ENCODE measurements around the gene TMEM165. TPM values are rescaled to one million over a fixed set of nuclear protein-coding genes. Genes with fewer than 3 reads are reported as not detected.

The TMEM165 gene
- polyA plus RNA-seq, 3 donors, result 77.4 to 96.4 (median 92.8) TPM

- Histone ChIP-seq H3K36me3 (replicated peaks in 1 of 2; ENCODE audit: control insufficient read depth in 1 of 2, insufficient read depth in 2 of 2, low read length in 2 of 2) (peaks cover 40 to 84% of the 10 kb centered on the region in 2 donors), H3K4me2 (replicated peaks; ENCODE audit: extremely low read depth, low read length, poor library complexity, severe bottlenecking) (no peak overlapping the region), H3K79me2 (ENCODE audit: insufficient read depth, low read length) (peaks cover 100% of the 10 kb centered on the region), H4K20me1 (ENCODE audit: insufficient read depth, low read length) (peaks cover 98% of the 10 kb centered on the region), H3K9ac (ENCODE audit: insufficient read depth, low read length, poor library complexity, severe bottlenecking) (no peak overlapping the region), H3K9me3 (replicated peaks in 1 of 2; ENCODE audit: control insufficient read depth in 1 of 2, insufficient read depth in 1 of 2, low read length in 2 of 2) (no peaks in the 10 kb centered on the region), H3K27me3 (ENCODE audit: control insufficient read depth in 2 of 2, insufficient read depth in 2 of 2, low read length in 2 of 2) (no peaks in the 10 kb centered on the region), H3K4me3 (replicated peaks in 1 of 3; ENCODE audit: low read depth in 2 of 3, low read length in 3 of 3) (no peak overlapping the region), H2AFZ (ENCODE audit: insufficient read depth, low read depth, low read length, poor library complexity, severe bottlenecking) (no peak overlapping the region), H3K4me1 (ENCODE audit: control insufficient read depth in 1 of 2, insufficient read depth in 2 of 2, low read length in 2 of 2) (no peaks in the 10 kb centered on the region), H3K27ac (ENCODE audit: low read depth in 1 of 2, low read length in 2 of 2) (peak overlapping the region in 1 of 2 donors; percentile 17)
- H3K4me3 Mint-ChIP-seq, result no peak overlapping the region
- no peaks in the 10 kb centered on the region for H3K27me3 Mint-ChIP-seq (ENCODE audit: low read depth in 3 of 3)
- peaks cover 46 to 49% of the 10 kb centered on the region in 2 donors for H3K36me3 Mint-ChIP-seq
- peak overlapping the region in 4 of 7 donors; percentile 5 to 87 (median 44) for H3K27ac Mint-ChIP-seq
- no peak for DNase-seq
- H3K9me3 Mint-ChIP-seq, result peaks cover 0 to 1% (median 0%) of the 10 kb centered on the region in 7 donors
- WGBS (ENCODE audit: insufficient coverage), result 86% methylated on average over 2 of the region's 3 CpGs
- TF ChIP-seq CTCF (IDR thresholded peaks at IDR 0.05), result no peak
- intact Hi-C loops (cut with micrococcal nuclease), result loop anchor here in 1 of 2 donors (10.0 kb wide), 1 partner anchor 448 kb away; the partner anchor contains the start of gene EXOC1
- H3K4me1 Mint-ChIP-seq, result peaks cover 16% of the 10 kb centered on the region
Observed at GRCh38 chr4:55407119-55407518, 11.4 kb downstream of the TMEM165 start.

DNA sequence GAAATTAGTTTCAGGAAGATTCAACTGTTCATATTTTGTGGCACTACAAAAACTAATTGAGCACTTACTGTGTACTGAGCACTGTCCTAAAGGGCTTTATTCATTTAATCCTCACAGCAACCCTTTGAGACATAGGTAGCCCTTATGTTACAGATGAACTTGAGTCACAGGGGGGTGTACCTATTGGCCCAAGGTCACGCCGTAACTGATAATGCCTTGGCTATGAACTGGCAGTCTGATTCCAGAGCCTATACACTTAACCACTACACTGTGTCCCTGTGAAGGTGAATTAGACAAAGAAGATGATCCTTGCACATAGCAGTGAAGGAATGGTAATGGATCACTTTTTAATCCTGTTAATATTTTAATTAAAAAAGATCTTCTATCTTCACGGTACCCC is 12.0 kb downstream of the TMEM165 start:
- peak overlapping the region in 1 of 7 donors; percentile 61 for H3K27ac Mint-ChIP-seq
- Histone ChIP-seq H2AFZ (ENCODE audit: insufficient read depth, low read depth, low read length, poor library complexity, severe bottlenecking) (no peak overlapping the region), H3K27ac (ENCODE audit: low read depth in 1 of 2, low read length in 2 of 2) (peak overlapping the region in 1 of 2 donors; percentile 13), H4K20me1 (ENCODE audit: insufficient read depth, low read length) (peaks cover 99% of the 10 kb centered on the region), H3K4me3 (replicated peaks in 1 of 3; ENCODE audit: low read depth in 2 of 3, low read length in 3 of 3) (no peak overlapping the region), H3K4me1 (ENCODE audit: control insufficient read depth in 1 of 2, insufficient read depth in 2 of 2, low read length in 2 of 2) (no peaks in the 10 kb centered on the region), H3K4me2 (replicated peaks; ENCODE audit: extremely low read depth, low read length, poor library complexity, severe bottlenecking) (no peak overlapping the region), H3K9ac (ENCODE audit: insufficient read depth, low read length, poor library complexity, severe bottlenecking) (no peak overlapping the region), H3K9me3 (replicated peaks in 1 of 2; ENCODE audit: control insufficient read depth in 1 of 2, insufficient read depth in 1 of 2, low read length in 2 of 2) (no peaks in the 10 kb centered on the region), H3K27me3 (ENCODE audit: control insufficient read depth in 2 of 2, insufficient read depth in 2 of 2, low read length in 2 of 2) (no peaks in the 10 kb centered on the region), H3K36me3 (replicated peaks in 1 of 2; ENCODE audit: control insufficient read depth in 1 of 2, insufficient read depth in 2 of 2, low read length in 2 of 2) (peaks cover 42 to 89% of the 10 kb centered on the region in 2 donors), H3K79me2 (ENCODE audit: insufficient read depth, low read length) (peaks cover 100% of the 10 kb centered on the region)
- H3K4me3 Mint-ChIP-seq, result no peak overlapping the region
- H3K36me3 Mint-ChIP-seq, result peaks cover 48 to 49% of the 10 kb centered on the region in 2 donors
- peaks cover 16% of the 10 kb centered on the region for H3K4me1 Mint-ChIP-seq
- WGBS (ENCODE audit: insufficient coverage), result no CpG with 5 or more reads among the region's 3 CpGs
- no peak for DNase-seq
- peaks cover 0 to 1% (median 0%) of the 10 kb centered on the region in 7 donors for H3K9me3 Mint-ChIP-seq
- intact Hi-C loops (cut with micrococcal nuclease), result loop anchor here in 1 of 2 donors (10.0 kb wide), 1 partner anchor 447 kb away; the partner anchor contains the start of gene EXOC1
- TF ChIP-seq CTCF (IDR thresholded peaks at IDR 0.05), result no peak
- no peaks in the 10 kb centered on the region for H3K27me3 Mint-ChIP-seq (ENCODE audit: low read depth in 3 of 3)
